ENCODE data around the gene BRD9.

DNA sequence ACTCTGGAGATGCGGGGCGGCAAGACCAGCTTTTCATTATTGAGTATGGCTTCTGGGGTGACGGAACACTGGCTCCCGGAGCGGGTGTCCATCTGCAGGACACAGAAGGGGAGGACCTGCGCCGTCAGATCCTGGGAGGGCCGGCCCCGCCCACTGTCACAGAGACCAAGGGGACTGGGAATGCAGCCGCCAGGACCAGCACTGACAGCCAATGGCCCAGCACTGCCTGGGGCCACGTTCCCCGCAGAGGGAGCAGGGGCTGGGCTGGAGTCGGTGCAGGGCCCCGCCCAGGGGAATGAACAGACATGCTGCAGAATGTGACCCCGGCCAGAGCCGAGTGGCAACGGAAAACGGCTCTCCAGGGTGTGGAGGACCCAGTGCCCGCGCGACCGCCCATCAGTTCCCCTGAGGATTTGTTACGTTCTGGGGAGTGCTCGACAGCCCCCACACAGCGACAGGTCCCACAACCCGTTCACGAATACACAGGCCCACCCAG, 42.0 kb downstream of the BRD9 start, which contains the start of gene ZDHHC11:
- TF ChIP-seq CTCF (optimal IDR thresholded peaks at IDR 0.05 in 1 of 3, IDR thresholded peaks at IDR 0.05 in 1 of 3, conservative IDR thresholded peaks at IDR 0.05 in 1 of 3; ENCODE audit: extremely low read depth in 1 of 3, insufficient read depth in 2 of 3, low read length in 3 of 3) (no peak), EZH2 (IDR thresholded peaks at IDR 0.05; ENCODE audit: low read length) (peak; percentile 63)
